Activated CD8-positive, alpha-beta memory T cell treated with anti-CD3 and anti-CD28 coated beads, Interleukin-2, amount 50 U/mL, for 1 hour (primary cell): Measurements from ENCODE around the gene CEP72.

Experiments used
- DNase-seq: peaks from one replicate; pipeline ENCODE4 v3.0.0-alpha.2; 2020; ENCODE audit errors: extremely low read depth

CEP72 gene

GRCh38 chr5:658103-658502 is 46.0 kb downstream of the CEP72 start:
- DNase-seq = no peak

- DNase-seq = no peak
These were observed 47.5 kb downstream of the CEP72 start for GRCh38 chr5:659496-660263.

- DNase-seq = no peak
These were observed 48.4 kb downstream of the CEP72 start for GRCh38 chr5:660491-661030.

- DNase-seq = no peak
These were observed 50.0 kb downstream of the CEP72 start for GRCh38 chr5:661891-662750.

- DNase-seq = no peak
These were observed 50.8 kb downstream of the CEP72 start for GRCh38 chr5:662751-663435.

- DNase-seq = no peak
These were observed 51.5 kb downstream of the CEP72 start for GRCh38 chr5:663436-664342.

- DNase-seq = no peak
These were observed 52.3 kb downstream of the CEP72 start for GRCh38 chr5:664343-664993.

GRCh38 chr5:664994-665360 is 52.8 kb downstream of the CEP72 start:
- no peak for DNase-seq

GRCh38 chr5:665541-665955 is 53.4 kb downstream of the CEP72 start:
- no peak for DNase-seq

- DNase-seq = no peak
These were observed 54.0 kb downstream of the CEP72 start for GRCh38 chr5:665956-666711.

GRCh38 chr5:666816-667498 is 54.8 kb downstream of the CEP72 start:
- DNase-seq = no peak

GRCh38 chr5:668283-668995 is 56.3 kb downstream of the CEP72 start:
- DNase-seq = no peak

- no peak for DNase-seq
These were observed 57.1 kb downstream of the CEP72 start for GRCh38 chr5:669111-669841.

GRCh38 chr5:669842-670395 is 57.8 kb downstream of the CEP72 start:
- DNase-seq = no peak

GRCh38 chr5:670396-671270 is 58.5 kb downstream of the CEP72 start:
- no peak for DNase-seq

- DNase-seq = peak; percentile 31
These were observed 59.6 kb downstream of the CEP72 start for GRCh38 chr5:671459-672328.
